Endothelial cell of umbilical vein (primary cell): ENCODE data around the gene CELF2. TPM values are rescaled to one million over a fixed set of nuclear protein-coding genes. Genes with fewer than 3 reads are reported as not detected.

ENCODE experiments used
- BruUV-seq: library from RNA; stranded (reverse); fragments of 400-500 nt; replicated peaks from 2 replicates; lab custom pipeline; 2021; lab: Mats Ljungman, UMichigan
- CTCF ChIA-PET: fragments of 300-600, 350-600 bp; sonication (Branson Sonifier 250); formaldehyde crosslinking; loops from one replicate; lab custom pipeline; 2021; ENCODE audit warnings: antibody characterized with exemption, inconsistent platforms; lab: Charles Lee
- POLR2A ChIA-PET: fragments of 300-600, 350-600 bp; sonication (Branson Sonifier 250); formaldehyde crosslinking; loops from one replicate; lab custom pipeline; 2021; ENCODE audit warnings: antibody characterized with exemption, inconsistent platforms; lab: Charles Lee
- DNase-seq: peaks from one replicate; pipeline ENCODE4 v3.0.0-alpha.2; 2011; ENCODE audit warnings: low read depth, low spot score
- FAIRE-seq: peaks from 2 replicates; lab custom pipeline; 2011; peaks lifted over from hg19 to GRCh38; lab: Jason Lieb, UNC
- H2AFZ ChIP-seq: 2 replicates; pipeline ENCODE4 v1.6.0; 2012; ENCODE audit warnings: low read depth, low read length, control low read depth, inconsistent platforms
- H3K27ac ChIP-seq: 2 replicates; pipeline ENCODE4 v1.5.1; 2011; ENCODE audit warnings: low read depth, mild to moderate bottlenecking, control low read depth, low read length, moderate library complexity; ENCODE audit not compliant: insufficient read depth
- H3K27me3 ChIP-seq, 2 experiments: 2 replicates each; pipeline versions ENCODE4 v1.6.0 to v1.6.1; 2011; ENCODE audit warnings: low read length in 2 of 2, mixed read lengths in 1 of 2; ENCODE audit not compliant: control insufficient read depth in 2 of 2, insufficient read depth in 2 of 2
- H3K36me3 ChIP-seq, 2 experiments: 2 replicates in 1 of 2; 3 replicates in 1 of 2; pipeline ENCODE4 v1.5.1; 2011; ENCODE audit warnings: low read length in 2 of 2, mild to moderate bottlenecking in 1 of 2, moderate library complexity in 1 of 2; ENCODE audit not compliant: control insufficient read depth in 2 of 2, insufficient read depth in 2 of 2; ENCODE audit errors: extremely low read depth in 1 of 2
- H3K4me1 ChIP-seq: 3 replicates; pipeline ENCODE4 v1.5.1; 2011; ENCODE audit warnings: mild to moderate bottlenecking, low read length; ENCODE audit not compliant: control insufficient read depth, insufficient read depth; ENCODE audit errors: extremely low read depth
- H3K4me2 ChIP-seq: 2 replicates; pipeline ENCODE4 v1.6.1; 2011; ENCODE audit warnings: low read length, control low read depth, mixed read lengths; ENCODE audit not compliant: insufficient read depth
- H3K4me3 ChIP-seq, 3 experiments: fragments of 200-600 bp in 1 of 3; sonication (generic), shearing (Covaris generic) in 1 of 3; replicated peaks in 1 of 3; 2 replicates each; pipeline ENCODE4 v1.5.1; 2011 to 2016; ENCODE audit warnings: control low read depth in 3 of 3, low read length in 3 of 3, mild to moderate bottlenecking in 2 of 3, inconsistent platforms in 1 of 3, low read depth in 1 of 3, moderate library complexity in 1 of 3; ENCODE audit not compliant: insufficient read depth in 1 of 3
- H3K79me2 ChIP-seq: 2 replicates; pipeline ENCODE4 v1.6.0; 2012; ENCODE audit warnings: low read length, inconsistent platforms; ENCODE audit not compliant: control insufficient read depth, insufficient read depth
- H3K9ac ChIP-seq: replicated peaks from 2 replicates; pipeline ENCODE3; 2011; ENCODE audit warnings: low read length, control low read depth; ENCODE audit not compliant: insufficient read depth; ENCODE audit errors: extremely low read depth
- H3K9me1 ChIP-seq: replicated peaks from 3 replicates; pipeline ENCODE4 v1.6.0; 2011; ENCODE audit warnings: mild to moderate bottlenecking, low read length; ENCODE audit not compliant: control insufficient read depth, insufficient read depth; ENCODE audit errors: extremely low read depth
- H3K9me3 ChIP-seq: replicated peaks from 2 replicates; pipeline ENCODE4 v1.5.1; 2012; ENCODE audit warnings: low read length, inconsistent platforms; ENCODE audit not compliant: control insufficient read depth, insufficient read depth
- H4K20me1 ChIP-seq: replicated peaks from 2 replicates; pipeline ENCODE3; 2011; ENCODE audit warnings: mild to moderate bottlenecking, low read length; ENCODE audit not compliant: control insufficient read depth, insufficient read depth; ENCODE audit errors: extremely low read depth
- CTCF ChIP-seq, 2 donors: IDR thresholded peaks; 1 replicate in 1 of 2; 2 replicates in 1 of 2; pipeline ENCODE4 v1.5.1; 2011; ENCODE audit warnings: low read length in 2 of 2, mild to moderate bottlenecking in 2 of 2, moderate library complexity in 2 of 2, control low read depth in 1 of 2, inconsistent platforms in 1 of 2, low read depth in 1 of 2; ENCODE audit not compliant: insufficient read depth in 1 of 2; ENCODE audit errors: extremely low read depth in 1 of 2
- EZH2 ChIP-seq: IDR thresholded peaks from 2 replicates; pipeline ENCODE4 v1.6.1; 2012; ENCODE audit warnings: borderline replicate concordance, low read depth, mild to moderate bottlenecking, moderate library complexity, low read length, inconsistent platforms; ENCODE audit not compliant: severe bottlenecking
- FOS ChIP-seq: IDR thresholded peaks from 2 replicates; pipeline ENCODE4 v1.6.1; 2011; ENCODE audit warnings: mild to moderate bottlenecking, low read length, moderate library complexity, borderline replicate concordance; ENCODE audit not compliant: insufficient read depth
- GATA2 ChIP-seq: IDR thresholded peaks from 2 replicates; pipeline ENCODE4 v1.7.0; 2011; ENCODE audit warnings: low read depth, mild to moderate bottlenecking, moderate library complexity, mixed read lengths, low read length; ENCODE audit not compliant: insufficient read length, insufficient read depth
- JUN ChIP-seq: IDR thresholded peaks from 2 replicates; pipeline ENCODE4 v1.6.1; 2011; ENCODE audit warnings: borderline replicate concordance, low read depth; ENCODE audit not compliant: insufficient read length, insufficient read depth
- MAX ChIP-seq: IDR thresholded peaks from 2 replicates; pipeline ENCODE4 v1.6.1; 2011; ENCODE audit not compliant: insufficient read depth, insufficient read length
- MYC ChIP-seq: IDR thresholded peaks from one replicate; pipeline ENCODE4 v1.6.1; 2011; ENCODE audit warnings: mild to moderate bottlenecking, low read depth, low read length
- POLR2A ChIP-seq: IDR thresholded peaks from 2 replicates; pipeline ENCODE4 v1.6.1; 2012; ENCODE audit warnings: low read depth, mild to moderate bottlenecking, control low read depth, low read length
- POLR2AphosphoS5 ChIP-seq: IDR thresholded peaks from 2 replicates; pipeline ENCODE4 v1.6.1; 2012; ENCODE audit warnings: low read depth, mild to moderate bottlenecking, control low read depth, low read length, moderate library complexity; ENCODE audit not compliant: insufficient read depth
- dilution Hi-C: fragments of 300-500 bp; cut with MboI; formaldehyde crosslinking; loops from one replicate; pipeline ENCODE4 v1.15.0; 2019; ENCODE audit warnings: low sequenced_read_pairs; ENCODE audit not compliant: extremely low pct_ligation_motif_present
- intact Hi-C: fragments of 100-400 bp; cut with micrococcal nuclease; formaldehyde crosslinking; loops from one replicate; pipeline ENCODE4 v1.10.0; 2022
- polyA plus RNA-seq, 4 experiments: library from polyadenylated mRNA; depleted of rRNA in 3 of 4; stranded (reverse) in 3 of 4; unstranded in 1 of 4; fragments of >200 nt; gene quantifications; 2 replicates each; pipeline versions ENCODE4 v1.2.1 to v1.2.3, GENCODE V29; 2011 to 2012; ENCODE audit warnings: missing spikeins in 1 of 4
- total RNA-seq: library from RNA; stranded (reverse); gene quantifications from 2 replicates; pipeline ENCODE4 v1.2.3, GENCODE V29; 2021

The CELF2 gene
- total and polyA plus RNA-seq, 2 donors (not counting 3 experiments of a cell fraction or from before 2014, with no cell fraction given) = 21.6 to 42.6 TPM

- CTCF ChIA-PET = no interaction called here
- no peak overlapping the region for H3K9ac ChIP-seq
- intact Hi-C loops (no loop called here), dilution Hi-C loops (no loop called here)
- TF ChIP-seq MYC = no peak
- no peak for TF ChIP-seq CTCF (IDR thresholded peaks at IDR 0.05; ENCODE audit: extremely low read depth in 1 of 2, insufficient read depth in 1 of 2, low read depth in 1 of 2, low read length in 2 of 2)
- TF ChIP-seq JUN = no peak
- no peak for TF ChIP-seq MAX
- no peak for TF ChIP-seq POLR2A
- no peak for TF ChIP-seq POLR2AphosphoS5
- no peak for TF ChIP-seq FOS
- TF ChIP-seq GATA2 = no peak
- TF ChIP-seq EZH2 = no peak
- H3K27me3 ChIP-seq = no peaks in the 10 kb centered on the region
- H3K4me1 ChIP-seq = peaks cover 32% of the 10 kb centered on the region
- no peak overlapping the region for H3K27ac ChIP-seq
- no peaks in the 10 kb centered on the region for H4K20me1 ChIP-seq
- BruUV-seq = no TSS peak
- no peak overlapping the region for H3K4me3 ChIP-seq
- no peaks in the 10 kb centered on the region for H3K9me1 ChIP-seq
- no peaks in the 10 kb centered on the region for H3K9me3 ChIP-seq
- H2AFZ ChIP-seq = no peak overlapping the region
- no peaks in the 10 kb centered on the region for H3K79me2 ChIP-seq
- no peaks in the 10 kb centered on the region for H3K36me3 ChIP-seq
- POLR2A ChIA-PET = no interaction called here
- no peak overlapping the region for H3K4me2 ChIP-seq
- FAIRE-seq (no peak), DNase-seq (no peak)
Measured at GRCh38 chr10:11207560-11207844, 189.8 kb downstream of the CELF2 start.
